ENCODE measurements around the gene CDH18. TPM values are rescaled to one million over a fixed set of nuclear protein-coding genes. Genes with fewer than 3 reads are reported as not detected.

CDH18 gene
- total RNA-seq, 1 experiment from 2014 or later = not detected

DNA sequence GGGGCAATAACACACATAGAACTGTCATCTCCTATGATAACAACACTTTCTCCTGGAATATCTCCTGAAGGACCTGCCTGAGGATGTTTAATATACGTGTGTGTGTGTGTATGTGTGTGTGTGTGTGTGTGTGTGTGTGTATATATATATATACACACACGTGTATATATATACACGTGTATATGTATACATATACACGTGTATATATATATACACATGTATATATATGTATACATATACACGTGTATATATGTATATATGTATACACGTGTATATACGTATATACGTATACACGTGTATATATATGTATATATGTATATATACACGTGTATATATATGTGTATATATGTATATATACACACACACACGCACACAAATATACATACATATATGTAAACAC, 27.5 kb downstream of the CDH18 start:
- Histone ChIP-seq H3K4me1 (ENCODE audit: control insufficient read depth in 1 of 2, insufficient read depth in 2 of 2, low read length in 2 of 2) (no peaks in the 10 kb centered on the region), H3K4me3 (replicated peaks in 1 of 2; ENCODE audit: low read depth in 1 of 2, low read length in 2 of 2) (no peak overlapping the region), H2AFZ (ENCODE audit: low read depth, low read length, poor library complexity, severe bottlenecking) (no peak overlapping the region), H3K9ac (ENCODE audit: low read length) (no peak overlapping the region), H4K20me1 (ENCODE audit: insufficient read depth) (no peaks in the 10 kb centered on the region), H3K27ac (ENCODE audit: low read depth, low read length) (no peak overlapping the region), H3K27me3 (ENCODE audit: insufficient read depth, low read length) (no peaks in the 10 kb centered on the region), H3K4me2 (ENCODE audit: low read length) (no peak overlapping the region), H3K9me3 (ENCODE audit: control insufficient read depth in 1 of 2, insufficient read depth in 1 of 2, low read depth in 1 of 2, low read length in 2 of 2) (peaks cover 0 to 25% of the 10 kb centered on the region in 2 experiments; a peak in 2 of 4 replicates), H3K36me3 (ENCODE audit: control insufficient read depth in 1 of 2, insufficient read depth in 2 of 2, low read length in 2 of 2) (no peaks in the 10 kb centered on the region), H3K79me2 (ENCODE audit: insufficient read depth, low read length) (no peaks in the 10 kb centered on the region), H3K9me2 (ENCODE audit: insufficient read depth) (no peaks in the 10 kb centered on the region)
- BruUV-seq (replicated peaks) = no TSS peak
- CTCF ChIA-PET = no interaction called here
- no peak for TF ChIP-seq POLR2AphosphoS5 (IDR thresholded peaks at IDR 0.05; ENCODE audit: low read depth, low read length)
- TF ChIP-seq ZFX (IDR thresholded peaks at IDR 0.05) = no peak
- no peak for TF ChIP-seq CEBPB (IDR thresholded peaks at IDR 0.05; ENCODE audit: low read depth)
- no peak for TF ChIP-seq JUND (IDR thresholded peaks at IDR 0.05)
- TF ChIP-seq EZH2phosphoT487 (IDR thresholded peaks at IDR 0.05; ENCODE audit: borderline replicate concordance) = no peak
- TF ChIP-seq, protein P1, sequence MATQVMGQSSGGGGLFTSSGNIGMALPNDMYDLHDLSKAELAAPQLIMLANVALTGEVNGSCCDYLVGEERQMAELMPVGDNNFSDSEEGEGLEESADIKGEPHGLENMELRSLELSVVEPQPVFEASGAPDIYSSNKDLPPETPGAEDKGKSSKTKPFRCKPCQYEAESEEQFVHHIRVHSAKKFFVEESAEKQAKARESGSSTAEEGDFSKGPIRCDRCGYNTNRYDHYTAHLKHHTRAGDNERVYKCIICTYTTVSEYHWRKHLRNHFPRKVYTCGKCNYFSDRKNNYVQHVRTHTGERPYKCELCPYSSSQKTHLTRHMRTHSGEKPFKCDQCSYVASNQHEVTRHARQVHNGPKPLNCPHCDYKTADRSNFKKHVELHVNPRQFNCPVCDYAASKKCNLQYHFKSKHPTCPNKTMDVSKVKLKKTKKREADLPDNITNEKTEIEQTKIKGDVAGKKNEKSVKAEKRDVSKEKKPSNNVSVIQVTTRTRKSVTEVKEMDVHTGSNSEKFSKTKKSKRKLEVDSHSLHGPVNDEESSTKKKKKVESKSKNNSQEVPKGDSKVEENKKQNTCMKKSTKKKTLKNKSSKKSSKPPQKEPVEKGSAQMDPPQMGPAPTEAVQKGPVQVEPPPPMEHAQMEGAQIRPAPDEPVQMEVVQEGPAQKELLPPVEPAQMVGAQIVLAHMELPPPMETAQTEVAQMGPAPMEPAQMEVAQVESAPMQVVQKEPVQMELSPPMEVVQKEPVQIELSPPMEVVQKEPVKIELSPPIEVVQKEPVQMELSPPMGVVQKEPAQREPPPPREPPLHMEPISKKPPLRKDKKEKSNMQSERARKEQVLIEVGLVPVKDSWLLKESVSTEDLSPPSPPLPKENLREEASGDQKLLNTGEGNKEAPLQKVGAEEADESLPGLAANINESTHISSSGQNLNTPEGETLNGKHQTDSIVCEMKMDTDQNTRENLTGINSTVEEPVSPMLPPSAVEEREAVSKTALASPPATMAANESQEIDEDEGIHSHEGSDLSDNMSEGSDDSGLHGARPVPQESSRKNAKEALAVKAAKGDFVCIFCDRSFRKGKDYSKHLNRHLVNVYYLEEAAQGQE (IDR thresholded peaks at IDR 0.05; ENCODE audit: low read depth) = no peak
- TF ChIP-seq, protein P2, sequence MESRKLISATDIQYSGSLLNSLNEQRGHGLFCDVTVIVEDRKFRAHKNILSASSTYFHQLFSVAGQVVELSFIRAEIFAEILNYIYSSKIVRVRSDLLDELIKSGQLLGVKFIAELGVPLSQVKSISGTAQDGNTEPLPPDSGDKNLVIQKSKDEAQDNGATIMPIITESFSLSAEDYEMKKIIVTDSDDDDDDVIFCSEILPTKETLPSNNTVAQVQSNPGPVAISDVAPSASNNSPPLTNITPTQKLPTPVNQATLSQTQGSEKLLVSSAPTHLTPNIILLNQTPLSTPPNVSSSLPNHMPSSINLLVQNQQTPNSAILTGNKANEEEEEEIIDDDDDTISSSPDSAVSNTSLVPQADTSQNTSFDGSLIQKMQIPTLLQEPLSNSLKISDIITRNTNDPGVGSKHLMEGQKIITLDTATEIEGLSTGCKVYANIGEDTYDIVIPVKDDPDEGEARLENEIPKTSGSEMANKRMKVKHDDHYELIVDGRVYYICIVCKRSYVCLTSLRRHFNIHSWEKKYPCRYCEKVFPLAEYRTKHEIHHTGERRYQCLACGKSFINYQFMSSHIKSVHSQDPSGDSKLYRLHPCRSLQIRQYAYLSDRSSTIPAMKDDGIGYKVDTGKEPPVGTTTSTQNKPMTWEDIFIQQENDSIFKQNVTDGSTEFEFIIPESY (IDR thresholded peaks at IDR 0.05; ENCODE audit: extremely low read depth, insufficient replicate concordance, low read length) = no peak
- RAD21 ChIA-PET (ENCODE audit: low non-redundant PET in 1 of 2, low total read pairs in 2 of 2, uncharacterized antibody in 2 of 2, unreplicated experiment in 2 of 2) = no interaction called here
- DNase-seq (ENCODE audit: low read depth, low spot score) (no peak), ATAC-seq (no peak)
- POLR2A ChIA-PET = no interaction called here
- intact Hi-C loops (cut with micrococcal nuclease) = no loop called here
